GM12878 (cell line): ENCODE data around the gene PDE11A. TPM values are rescaled to one million over a fixed set of nuclear protein-coding genes. Genes with fewer than 3 reads are reported as not detected.

Source experiments
- ATAC-seq: fragments of 200-7000 bp; cut with Tn5 transposase; 3 replicates; pipeline ENCODE4 v1.9.1; 2020; ENCODE audit warnings: mild to moderate bottlenecking, moderate library complexity
- BruUV-seq: library from RNA; stranded (reverse); fragments of 400-500 nt; replicated peaks from 2 replicates; lab custom pipeline; 2021; lab: Mats Ljungman, UMichigan
- CTCF ChIA-PET: fragments of 300-600 bp; sonication (Branson Sonifier 250); formaldehyde crosslinking; extraction: SDS; loops from one replicate; lab custom pipeline; 2021; ENCODE audit warnings: inconsistent platforms; lab: Yijun Ruan, JAX
- POLR2A ChIA-PET: fragments of 350-600 bp; formaldehyde crosslinking; extraction: SDS; loops from one replicate; lab custom pipeline; 2021; ENCODE audit warnings: inconsistent platforms; lab: Charles Lee
- RAD21 ChIA-PET: fragments of 300-600 bp; sonication (Branson Sonifier 250); formaldehyde crosslinking; loops from one replicate; lab custom pipeline; 2023; ENCODE audit warnings: antibody characterized with exemption; ENCODE audit not compliant: unreplicated experiment; lab: Charles Lee
- SMC1A ChIA-PET: fragments of 300-600 bp; sonication (Branson Sonifier 250); formaldehyde crosslinking; loops from one replicate; lab custom pipeline; 2023; ENCODE audit not compliant: unreplicated experiment, uncharacterized antibody; lab: Charles Lee
- DNase-seq: peaks from one replicate; pipeline ENCODE4 v3.0.0-alpha.2; 2011; ENCODE audit warnings: low read depth, low spot score
- FAIRE-seq: peaks from 3 replicates; lab custom pipeline; 2011; peaks lifted over from hg19 to GRCh38; lab: Jason Lieb, UNC
- H2AFZ ChIP-seq: 2 replicates; pipeline ENCODE4 v1.6.0; 2011; ENCODE audit warnings: low read depth, low read length, control low read depth; ENCODE audit not compliant: control insufficient read depth
- H3K27ac ChIP-seq: 2 replicates; pipeline ENCODE4 v1.5.1; 2011; ENCODE audit warnings: control low read depth; ENCODE audit not compliant: control insufficient read depth, insufficient read depth
- H3K27me3 ChIP-seq, 2 experiments: replicated peaks in 1 of 2; 2 replicates each; pipeline versions ENCODE4 v1.6.0 to v1.6.1; 2011; ENCODE audit warnings: low read length in 1 of 2; ENCODE audit not compliant: control insufficient read depth in 2 of 2, insufficient read depth in 2 of 2
- H3K36me3 ChIP-seq, 2 experiments: 2 replicates each; pipeline ENCODE4 v1.5.1; 2011; ENCODE audit warnings: low read length in 1 of 2; ENCODE audit not compliant: control insufficient read depth in 2 of 2, insufficient read depth in 2 of 2
- H3K4me1 ChIP-seq: 2 replicates; pipeline ENCODE4 v1.6.1; 2011; ENCODE audit warnings: mild to moderate bottlenecking, low read length, moderate library complexity, mixed read lengths; ENCODE audit not compliant: control insufficient read depth, insufficient read depth
- H3K4me2 ChIP-seq: 2 replicates; pipeline ENCODE4 v1.6.0; 2011; ENCODE audit warnings: control low read depth; ENCODE audit not compliant: control insufficient read depth, insufficient read depth
- H3K4me3 ChIP-seq: fragments of 200-600 bp; sonication (generic); 2 replicates; pipeline ENCODE4 v1.5.1; 2016
- H3K79me2 ChIP-seq: 2 replicates; pipeline ENCODE4 v1.6.0; 2011; ENCODE audit warnings: low read length; ENCODE audit not compliant: control insufficient read depth, insufficient read depth
- H3K9ac ChIP-seq: 2 replicates; pipeline ENCODE4 v1.8.0; 2011; ENCODE audit warnings: low read length, control low read depth, mixed read lengths; ENCODE audit not compliant: control insufficient read depth, insufficient read depth
- H3K9me3 ChIP-seq: replicated peaks from 3 replicates; pipeline ENCODE4 v1.5.1; 2011; ENCODE audit warnings: mild to moderate bottlenecking, low read length; ENCODE audit not compliant: control insufficient read depth, insufficient read depth
- H4K20me1 ChIP-seq: 2 replicates; pipeline ENCODE4 v1.6.0; 2011; ENCODE audit not compliant: control insufficient read depth, insufficient read depth
- ATF3 ChIP-seq: IDR thresholded peaks from 2 replicates; pipeline ENCODE4 v1.6.1; 2011; ENCODE audit warnings: low read depth, mild to moderate bottlenecking, low read length, moderate library complexity, borderline replicate concordance; ENCODE audit errors: extremely low read depth
- CHD1 ChIP-seq: IDR thresholded peaks from 2 replicates; pipeline ENCODE4 v1.6.1; 2012; ENCODE audit warnings: low read depth, low read length, improper control_type of control experiment
- DPF2 ChIP-seq: fragments of 450-650 bp; IDR thresholded peaks from 2 replicates; pipeline ENCODE4 v1.6.1; 2017; ENCODE audit warnings: mild to moderate bottlenecking
- EP300 ChIP-seq, 2 experiments: fragments of 150-350 bp in 1 of 2; IDR thresholded peaks; 2 replicates each; pipeline ENCODE4 v1.6.1; 2011 to 2012; ENCODE audit warnings: low read depth in 2 of 2, low read length in 2 of 2, borderline replicate concordance in 1 of 2, improper control_type of control experiment in 1 of 2, inconsistent platforms in 1 of 2; ENCODE audit not compliant: control insufficient read depth in 1 of 2
- EZH2 ChIP-seq: IDR thresholded peaks from 2 replicates; pipeline ENCODE4 v1.6.1; 2012; ENCODE audit warnings: low read depth, mild to moderate bottlenecking, control low read depth, inconsistent platforms, low read length, borderline replicate concordance; ENCODE audit not compliant: control insufficient read depth
- KLF5 ChIP-seq: fragments of 450-650 bp; IDR thresholded peaks from 2 replicates; pipeline ENCODE4 v1.6.1; 2014; ENCODE audit warnings: mild to moderate bottlenecking; ENCODE audit not compliant: partially characterized antibody
- MTA2 ChIP-seq: fragments of 450-650 bp; IDR thresholded peaks from 2 replicates; pipeline ENCODE4 v1.6.1; 2016; ENCODE audit warnings: low read depth, mild to moderate bottlenecking, moderate library complexity
- MTA3 ChIP-seq: IDR thresholded peaks from 2 replicates; pipeline ENCODE4 v1.6.1; 2012; ENCODE audit warnings: low read length, inconsistent platforms, borderline replicate concordance
- NFYA ChIP-seq: IDR thresholded peaks from 2 replicates; pipeline ENCODE4 v1.6.1; 2011; ENCODE audit warnings: low read depth, mild to moderate bottlenecking, low read length, improper control_type of control experiment, borderline replicate concordance
- PAX5 ChIP-seq: IDR thresholded peaks from 2 replicates; pipeline ENCODE4 v1.6.1; 2011; ENCODE audit warnings: low read depth, low read length, borderline replicate concordance
- POLR2AphosphoS5 ChIP-seq: IDR thresholded peaks from 2 replicates; pipeline ENCODE4 v1.6.1; 2011; ENCODE audit warnings: mild to moderate bottlenecking, low read length, inconsistent platforms
- SIN3A ChIP-seq: IDR thresholded peaks from 2 replicates; pipeline ENCODE4 v1.6.1; 2012; ENCODE audit warnings: low read depth, low read length, improper control_type of control experiment
- SRF ChIP-seq, 2 experiments: IDR thresholded peaks; 2 replicates each; pipeline ENCODE4 v1.6.1; 2011; ENCODE audit warnings: low read depth in 2 of 2, low read length in 2 of 2, mild to moderate bottlenecking in 1 of 2, moderate library complexity in 1 of 2
- SUZ12 ChIP-seq: fragments of 200-600 bp; sonication (generic); IDR thresholded peaks from one replicate; pipeline ENCODE4 v1.6.1; 2018; ENCODE audit warnings: antibody characterized with exemption, mild to moderate bottlenecking; ENCODE audit not compliant: unreplicated experiment
- ZBTB33 ChIP-seq: fragments of 450-650 bp; IDR thresholded peaks from 2 replicates; pipeline ENCODE4 v1.6.1; 2017; ENCODE audit warnings: mild to moderate bottlenecking
- ZNF274 ChIP-seq: IDR thresholded peaks from one replicate; pipeline ENCODE4 v1.8.0; 2011; ENCODE audit not compliant: insufficient read length, insufficient read depth
- WGBS: methylation state at CpG from one replicate; pipeline ENCODE4 v1.1.6; 2016; ENCODE audit warnings: low lambda C conversion rate; ENCODE audit not compliant: insufficient replicate concordance, insufficient coverage; ENCODE audit errors: missing lambda C conversion rate; 5-methylcytosine and 5-hydroxymethylcytosine counted together
- in situ Hi-C: fragments of 300-500 bp; cut with MboI; formaldehyde crosslinking; loops from 9 replicates; pipeline ENCODE4 v1.14.3; 2018; ENCODE audit warnings: mixed read lengths
- intact Hi-C: fragments of 100-400 bp; cut with micrococcal nuclease; formaldehyde crosslinking; loops from one replicate; pipeline ENCODE4 v1.14.2; 2022; ENCODE audit not compliant: unreplicated experiment
- polyA plus RNA-seq, 11 experiments: library from polyadenylated mRNA; depleted of rRNA in 4 of 11; unstranded in 6 of 11; stranded (reverse) in 5 of 11; fragments of >200 nt; fragmentation: Nextera tagmentation in 4 of 11; fragmentation: Illumina TruSeq in 1 of 11; extraction: Ambion mirVana in 4 of 11; extraction: Trizol in 1 of 11; gene quantifications; 1 replicate in 1 of 11; 2 replicates in 10 of 11; pipeline versions ENCODE4 v1.2.1 to v1.2.3, GENCODE V29; 2011 to 2016; ENCODE audit warnings: inconsistent platforms in 2 of 11, missing spikeins in 2 of 11, low read depth in 1 of 11
- total RNA-seq, 4 experiments: library from RNA; depleted of rRNA in 3 of 4; stranded (reverse); fragments of >200 nt in 3 of 4; fragmentation: Illumina TruSeq in 1 of 4; extraction: Trizol in 1 of 4; gene quantifications; 2 replicates each; pipeline versions ENCODE4 v1.2.1 to v1.2.3, GENCODE V29; 2013 to 2021

Gene PDE11A
- total and polyA plus RNA-seq, 10 of the 15 experiments (the other 5 are each of a cell fraction or from before 2014, with no cell fraction given), result 0.01 to 0.17 (median 0.06) TPM; not detected in 5

GRCh38 chr2:177828557-177828956 lies 244.0 kb downstream of the PDE11A start:
- SMC1A ChIA-PET, result no interaction called here
- FAIRE-seq (no peak), ATAC-seq (no peak), DNase-seq (no peak)
- WGBS, result 0% methylated on average over 1 of the region's 1 CpG
- H4K20me1 ChIP-seq, result no peaks in the 10 kb centered on the region
- H3K4me3 ChIP-seq, result no peak overlapping the region
- no peak overlapping the region for H3K27ac ChIP-seq
- no peaks in the 10 kb centered on the region for H3K36me3 ChIP-seq
- H3K9ac ChIP-seq, result no peak overlapping the region
- H3K27me3 ChIP-seq, result no peaks in the 10 kb centered on the region; a peak in 1 of 4 replicates
- no peaks in the 10 kb centered on the region for H3K9me3 ChIP-seq
- CTCF ChIA-PET, result interaction anchor here (0.6 kb wide), 1 partner anchor 212 kb away, joined by 3 read pairs; no protein-coding TSS in a partner anchor
- BruUV-seq, result no TSS peak
- H2AFZ ChIP-seq, result no peak overlapping the region
- no peaks in the 10 kb centered on the region for H3K79me2 ChIP-seq
- no peaks in the 10 kb centered on the region for H3K4me1 ChIP-seq
- TF ChIP-seq ZBTB33, result no peak
- no peak overlapping the region for H3K4me2 ChIP-seq
- intact Hi-C loops (no loop called here), in situ Hi-C loops (no loop called here)
- RAD21 ChIA-PET, result no interaction called here
- POLR2A ChIA-PET, result no interaction called here

- DNase-seq (no peak), ATAC-seq (no peak), FAIRE-seq (no peak)
- H3K9ac ChIP-seq, result no peak overlapping the region
- H3K79me2 ChIP-seq, result no peaks in the 10 kb centered on the region
- SMC1A ChIA-PET, result no interaction called here
- CTCF ChIA-PET, result no interaction called here
- no peaks in the 10 kb centered on the region for H3K4me1 ChIP-seq
- H3K36me3 ChIP-seq, result no peaks in the 10 kb centered on the region
- RAD21 ChIA-PET, result no interaction called here
- in situ Hi-C loops (no loop called here), intact Hi-C loops (no loop called here)
- H3K27me3 ChIP-seq, result no peaks in the 10 kb centered on the region; a peak in 2 of 4 replicates
- BruUV-seq, result no TSS peak
- H2AFZ ChIP-seq, result no peak overlapping the region
- H3K4me3 ChIP-seq, result no peak overlapping the region
- POLR2A ChIA-PET, result no interaction called here
- no peak overlapping the region for H3K4me2 ChIP-seq
- H3K27ac ChIP-seq, result no peak overlapping the region
- 0% methylated on average over 2 of the region's 2 CpGs for WGBS
- H3K9me3 ChIP-seq, result no peaks in the 10 kb centered on the region
- H4K20me1 ChIP-seq, result no peaks in the 10 kb centered on the region
- TF ChIP-seq SRF (IDR thresholded peaks at IDR 0.05; ENCODE audit: low read depth in 2 of 2, low read length in 2 of 2) (no peak), PAX5 (no peak), EZH2 (no peak), SUZ12 (no peak), DPF2 (no peak), NFYA (no peak), MTA3 (no peak), EP300 (IDR thresholded peaks at IDR 0.05; ENCODE audit: borderline replicate concordance in 1 of 2, control insufficient read depth in 1 of 2, low read depth in 2 of 2, low read length in 2 of 2) (no peak), SIN3A (no peak), CHD1 (no peak), KLF5 (no peak), ZNF274 (no peak), ATF3 (no peak), POLR2AphosphoS5 (no peak), MTA2 (no peak)
Observed at GRCh38 chr2:177826897-177827296, 245.7 kb downstream of the PDE11A start.
